OCI-LY1 (cell line): ENCODE measurements around the gene CELA2B.
"Not testable (repeated sequence)": the region's sequence is repeated elsewhere in the genome, so short reads cannot be mapped to it uniquely, and the experiment has no call there.

ENCODE experiments used
- H2AFZ ChIP-seq: fragments of 200-600 bp; sonication (generic), shearing (Covaris generic); 2 replicates; pipeline ENCODE4 v1.6.0; 2014; ENCODE audit warnings: antibody characterized with exemption, mild to moderate bottlenecking, low read length
- H3F3A ChIP-seq: fragments of 200-600 bp; sonication (generic), shearing (Covaris generic); 2 replicates; pipeline ENCODE4 v1.6.0; 2014; ENCODE audit warnings: mild to moderate bottlenecking, antibody characterized with exemption, low read length, moderate library complexity; ENCODE audit not compliant: insufficient read depth
- H3K27ac ChIP-seq: fragments of 200-600 bp; sonication (generic); 2 replicates; pipeline ENCODE4 v1.5.1; 2014; ENCODE audit warnings: low read length, mixed run types, mild to moderate bottlenecking, low read depth; ENCODE audit not compliant: poor library complexity, severe bottlenecking
- H3K27me3 ChIP-seq: fragments of 200-600 bp; sonication (generic); 2 replicates; pipeline ENCODE4 v1.6.0; 2014; ENCODE audit warnings: antibody characterized with exemption, mild to moderate bottlenecking, low read length, moderate library complexity; ENCODE audit not compliant: insufficient read depth
- H3K36me3 ChIP-seq: fragments of 200-600 bp; sonication (generic); 2 replicates; pipeline ENCODE4 v1.6.1; 2014; ENCODE audit warnings: mild to moderate bottlenecking, antibody characterized with exemption, low read length, moderate library complexity, mixed read lengths; ENCODE audit not compliant: insufficient read depth
- H3K4me1 ChIP-seq: fragments of 200-600 bp; sonication (generic); 2 replicates; pipeline ENCODE4 v1.5.1; 2014; ENCODE audit warnings: mild to moderate bottlenecking, low read length, moderate library complexity; ENCODE audit not compliant: insufficient read depth, severe bottlenecking
- H3K4me2 ChIP-seq: fragments of 200-600 bp; sonication (generic), shearing (Covaris generic); 2 replicates; pipeline ENCODE4 v1.6.1; 2014; ENCODE audit warnings: low read length
- H3K4me3 ChIP-seq: fragments of 200-600 bp; sonication (generic); 2 replicates; pipeline ENCODE4 v1.5.1; 2014; ENCODE audit warnings: low read length, low read depth, mild to moderate bottlenecking, mixed read lengths; ENCODE audit not compliant: poor library complexity, severe bottlenecking
- H3K79me2 ChIP-seq: fragments of 200-600 bp; shearing (Covaris generic); 2 replicates; pipeline ENCODE4 v1.6.1; 2016; ENCODE audit warnings: mixed run types, low read length, mixed read lengths; ENCODE audit not compliant: insufficient read depth
- H3K9ac ChIP-seq: fragments of 200-600 bp; sonication (generic), shearing (Covaris generic); 2 replicates; pipeline ENCODE4 v1.6.1; 2014; ENCODE audit warnings: mild to moderate bottlenecking, low read length, mixed read lengths
- H3K9me2 ChIP-seq: fragments of 200-600 bp; sonication (generic), shearing (Covaris generic); 2 replicates; pipeline ENCODE4 v1.6.1; 2014; ENCODE audit warnings: low read depth, mild to moderate bottlenecking, low read length, mixed read lengths
- H3K9me3 ChIP-seq: fragments of 200-600 bp; shearing (Covaris generic); 2 replicates; pipeline ENCODE4 v1.6.1; 2014; ENCODE audit warnings: low read length, mixed read lengths
- H4K20me1 ChIP-seq: fragments of 200-600 bp; sonication (generic), shearing (Covaris generic); 2 replicates; pipeline ENCODE4 v1.6.0; 2016; ENCODE audit warnings: mild to moderate bottlenecking, low read length; ENCODE audit not compliant: insufficient read depth
- EZH2 ChIP-seq: fragments of 200-600 bp; sonication (generic), shearing (Covaris generic); IDR thresholded peaks from 2 replicates; pipeline ENCODE4 v1.8.0; 2017; ENCODE audit warnings: borderline replicate concordance, mixed run types, mild to moderate bottlenecking, antibody characterized with exemption, low read length, moderate library complexity, mixed read lengths
- TF ChIP-seq, protein P1 (sequence below): fragments of 200-600 bp; sonication (generic), shearing (Covaris generic); IDR thresholded peaks from 2 replicates; pipeline ENCODE4 v1.5.1; 2017; ENCODE audit warnings: mild to moderate bottlenecking, antibody characterized with exemption, low read length, moderate library complexity, mixed read lengths

Gene CELA2B

DNA sequence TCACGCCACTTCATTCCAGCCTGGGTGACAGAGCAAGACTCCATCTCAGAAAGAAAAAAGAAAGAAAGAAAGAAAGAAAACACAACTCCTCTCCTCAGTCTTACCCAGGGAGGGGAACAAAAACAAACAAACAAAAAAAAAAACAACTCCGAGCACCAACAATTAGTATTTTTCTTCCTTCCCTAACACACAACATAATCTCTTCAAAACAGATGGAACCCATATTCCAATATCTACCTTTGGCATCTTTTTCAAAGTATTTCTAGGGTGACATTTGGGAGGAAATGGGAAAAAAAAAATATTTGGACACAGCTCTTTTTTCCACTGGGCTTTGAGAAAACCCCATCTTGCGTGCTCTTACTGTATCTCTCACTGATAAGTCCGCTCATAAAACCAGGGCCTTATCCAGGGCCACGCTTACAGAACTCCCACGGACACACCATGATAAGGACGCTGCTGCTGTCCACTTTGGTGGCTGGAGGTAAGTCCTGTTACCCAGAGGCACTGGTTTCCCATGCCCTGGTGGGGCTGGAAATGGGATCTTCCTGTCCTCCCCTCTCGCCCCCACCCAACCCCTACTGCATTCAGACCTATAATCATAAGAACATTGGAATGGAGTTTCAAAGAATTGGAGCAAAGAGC lies 19.5 kb upstream of the CELA2B start, which contains the start of gene CELA2A:
Gene CELA2A, plus strand, starts transcription at position 420 of the 642 bp plus-strand sequence. Its CDS starts 22 bp downstream, at position 442.
- Histone ChIP-seq H3K79me2 (no peaks in the 10 kb centered on the region), H3K27ac (no peak within 1 kb of the TSS), H3K4me1 (no peaks in the 10 kb centered on the region), H3K9ac (no peak within 1 kb of the TSS), H2AFZ (no peak within 1 kb of the TSS), H3K9me3 (no peaks in the 10 kb centered on the region), H3K9me2 (no peaks in the 10 kb centered on the region), H3K4me3 (no peak within 1 kb of the TSS), H4K20me1 (no peaks in the 10 kb centered on the region), H3K4me2 (no peak within 1 kb of the TSS), H3F3A (no peaks in the 10 kb centered on the region), H3K36me3 (no peaks in the 10 kb centered on the region), H3K27me3 (0 out of 2 replicates have a peak, but pooled peaks cover 9% of the 10 kb centered on the region)
- TF ChIP-seq, protein P1, sequence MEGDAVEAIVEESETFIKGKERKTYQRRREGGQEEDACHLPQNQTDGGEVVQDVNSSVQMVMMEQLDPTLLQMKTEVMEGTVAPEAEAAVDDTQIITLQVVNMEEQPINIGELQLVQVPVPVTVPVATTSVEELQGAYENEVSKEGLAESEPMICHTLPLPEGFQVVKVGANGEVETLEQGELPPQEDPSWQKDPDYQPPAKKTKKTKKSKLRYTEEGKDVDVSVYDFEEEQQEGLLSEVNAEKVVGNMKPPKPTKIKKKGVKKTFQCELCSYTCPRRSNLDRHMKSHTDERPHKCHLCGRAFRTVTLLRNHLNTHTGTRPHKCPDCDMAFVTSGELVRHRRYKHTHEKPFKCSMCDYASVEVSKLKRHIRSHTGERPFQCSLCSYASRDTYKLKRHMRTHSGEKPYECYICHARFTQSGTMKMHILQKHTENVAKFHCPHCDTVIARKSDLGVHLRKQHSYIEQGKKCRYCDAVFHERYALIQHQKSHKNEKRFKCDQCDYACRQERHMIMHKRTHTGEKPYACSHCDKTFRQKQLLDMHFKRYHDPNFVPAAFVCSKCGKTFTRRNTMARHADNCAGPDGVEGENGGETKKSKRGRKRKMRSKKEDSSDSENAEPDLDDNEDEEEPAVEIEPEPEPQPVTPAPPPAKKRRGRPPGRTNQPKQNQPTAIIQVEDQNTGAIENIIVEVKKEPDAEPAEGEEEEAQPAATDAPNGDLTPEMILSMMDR, result no peak
- TF ChIP-seq EZH2, result no peak

DNA sequence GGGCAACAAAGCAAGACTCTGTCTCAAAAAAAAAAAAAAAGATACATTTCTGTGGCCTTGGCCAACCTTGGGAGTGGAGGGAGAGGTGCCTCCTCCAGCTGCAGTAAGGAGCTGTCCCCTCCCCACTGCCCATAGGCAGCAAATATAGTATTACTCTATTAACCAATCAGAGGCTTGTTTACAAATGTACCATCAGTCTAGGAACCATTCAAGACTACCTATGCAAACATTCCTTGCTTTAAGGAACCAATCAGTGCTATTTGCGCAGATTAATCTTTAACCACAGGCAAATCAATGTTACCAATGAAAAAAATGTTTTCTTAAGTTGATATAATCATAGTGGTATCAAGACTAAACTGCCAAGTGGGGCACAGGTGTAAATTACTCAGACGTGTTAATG lies 18.3 kb upstream of the CELA2B start:
- no peaks in the 10 kb centered on the region for H3K9me3 ChIP-seq
- no peak for TF ChIP-seq EZH2
- TF ChIP-seq, protein P1, result no peak
- no peak overlapping the region for H2AFZ ChIP-seq
- no peaks in the 10 kb centered on the region for H3K27me3 ChIP-seq
- no peak overlapping the region for H3K9ac ChIP-seq
- no peaks in the 10 kb centered on the region for H3K79me2 ChIP-seq
- H3K4me3 ChIP-seq, result no peak overlapping the region
- no peaks in the 10 kb centered on the region for H3K36me3 ChIP-seq
- H3K9me2 ChIP-seq, result no peaks in the 10 kb centered on the region
- no peak overlapping the region for H3K4me2 ChIP-seq
- H3K27ac ChIP-seq, result no peak overlapping the region
- H3K4me1 ChIP-seq, result no peaks in the 10 kb centered on the region
- no peaks in the 10 kb centered on the region for H3F3A ChIP-seq
- H4K20me1 ChIP-seq, result no peaks in the 10 kb centered on the region

DNA sequence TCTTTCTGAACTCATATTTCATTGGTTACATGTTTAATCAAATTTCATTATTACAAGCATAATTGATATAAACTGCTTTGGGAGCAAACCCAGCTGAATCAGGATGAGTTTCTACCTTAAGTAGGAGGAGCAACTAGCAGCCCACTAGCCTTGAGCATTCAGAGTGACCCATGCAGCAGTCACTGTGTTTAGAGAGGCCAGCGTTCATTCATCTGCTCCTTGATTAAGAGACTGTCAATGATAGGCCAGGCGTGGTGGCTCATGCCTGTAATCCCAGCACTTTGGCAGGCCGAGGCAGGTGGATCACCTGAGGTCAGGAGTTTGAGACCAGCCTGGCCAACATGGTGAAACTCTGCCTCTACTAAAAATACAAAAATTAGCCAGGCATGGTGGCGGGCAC lies 17.5 kb upstream of the CELA2B start:
- H3K36me3 ChIP-seq, H3K4me3 ChIP-seq: not testable (repeated sequence)

More for the DNA sequence above, 17.5 kb upstream of the CELA2B start:
- H3K9me3 ChIP-seq, H3K9me2 ChIP-seq, H3K4me2 ChIP-seq, H3K79me2 ChIP-seq, H3K4me1 ChIP-seq, H3K9ac ChIP-seq, H3K27ac ChIP-seq, H2AFZ ChIP-seq, H3F3A ChIP-seq, H4K20me1 ChIP-seq, H3K27me3 ChIP-seq: not testable (repeated sequence)
